Loucy (cell line): ENCODE results near the gene NCOR2.

Experiments
- CTCF ChIP-seq: fragments of 200-600 bp; sonication (generic); conservative IDR thresholded peaks from 2 replicates; pipeline ENCODE4 v1.5.1; 2014; ENCODE audit warnings: mild to moderate bottlenecking, antibody characterized with exemption, low read length
- EZH2phosphoT487 ChIP-seq: fragments of 200-600 bp; IDR thresholded peaks from 2 replicates; pipeline ENCODE4 v1.6.1; 2018; ENCODE audit warnings: antibody characterized with exemption, mild to moderate bottlenecking, moderate library complexity, borderline replicate concordance

- TF ChIP-seq CTCF (no peak), EZH2phosphoT487 (no peak)
These were observed 10.4 kb downstream of the NCOR2 start for GRCh38 chr12:124556896-124557501.
